ENCODE data around the gene ZFC3H1. TPM values are rescaled to one million over a fixed set of nuclear protein-coding genes. Genes with fewer than 3 reads are reported as not detected.

Gene ZFC3H1
- total and polyA plus RNA-seq, 2 of the 13 experiments (the other 11 are each of a cell fraction or from before 2014, with no cell fraction given) = 17.1 to 38.3 TPM

DNA sequence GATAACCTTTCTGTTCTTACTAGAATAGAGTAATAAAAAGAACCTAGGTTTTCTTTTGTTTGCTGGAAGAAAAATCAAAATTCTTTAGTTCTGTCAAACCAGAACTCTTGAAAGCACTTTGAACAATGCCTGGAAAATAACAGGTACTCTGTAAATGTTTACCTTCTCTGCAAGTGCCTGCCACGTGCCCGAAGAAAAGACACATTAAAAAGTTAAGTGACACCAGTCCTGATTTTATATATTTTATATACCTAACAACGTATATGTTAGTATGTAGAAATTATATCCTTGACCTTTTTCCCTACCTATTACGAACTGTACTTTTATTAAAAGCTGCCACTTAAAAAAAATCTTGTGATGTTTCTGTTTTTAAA is 1.4 kb upstream of the ZFC3H1 start (continued):
- TF ChIP-seq TMF1 (CRISPR knock-in tag; IDR thresholded peaks at IDR 0.05; ENCODE audit: low read depth) (no peak), ZSCAN12 (CRISPR knock-in tag; IDR thresholded peaks at IDR 0.05) (no peak), ZNF260 (CRISPR knock-in tag; IDR thresholded peaks at IDR 0.05; ENCODE audit: borderline replicate concordance, low read depth) (no peak), ASH2L (IDR thresholded peaks at IDR 0.05; ENCODE audit: insufficient read length, low read depth, low read length) (no peak), ZBTB42 (CRISPR knock-in tag; IDR thresholded peaks at IDR 0.05) (no peak), ZNF761 (CRISPR knock-in tag; conservative IDR thresholded peaks at IDR 0.05) (no peak), SAP130 (CRISPR knock-in tag; IDR thresholded peaks at IDR 0.05; ENCODE audit: low read depth) (peak; percentile 80), MED1 (CRISPR knock-in tag; IDR thresholded peaks at IDR 0.05) (no peak), RORA (CRISPR knock-in tag; IDR thresholded peaks at IDR 0.05) (no peak), ZNF136 (CRISPR knock-in tag; IDR thresholded peaks at IDR 0.05; ENCODE audit: low read depth) (no peak), POLR2AphosphoS5 (IDR thresholded peaks at IDR 0.05; ENCODE audit: low read depth, low read length) (no peak), CCAR2 (optimal IDR thresholded peaks at IDR 0.05; ENCODE audit: low read depth, low read length) (no peak)
- TF ChIP-seq, protein P1, sequence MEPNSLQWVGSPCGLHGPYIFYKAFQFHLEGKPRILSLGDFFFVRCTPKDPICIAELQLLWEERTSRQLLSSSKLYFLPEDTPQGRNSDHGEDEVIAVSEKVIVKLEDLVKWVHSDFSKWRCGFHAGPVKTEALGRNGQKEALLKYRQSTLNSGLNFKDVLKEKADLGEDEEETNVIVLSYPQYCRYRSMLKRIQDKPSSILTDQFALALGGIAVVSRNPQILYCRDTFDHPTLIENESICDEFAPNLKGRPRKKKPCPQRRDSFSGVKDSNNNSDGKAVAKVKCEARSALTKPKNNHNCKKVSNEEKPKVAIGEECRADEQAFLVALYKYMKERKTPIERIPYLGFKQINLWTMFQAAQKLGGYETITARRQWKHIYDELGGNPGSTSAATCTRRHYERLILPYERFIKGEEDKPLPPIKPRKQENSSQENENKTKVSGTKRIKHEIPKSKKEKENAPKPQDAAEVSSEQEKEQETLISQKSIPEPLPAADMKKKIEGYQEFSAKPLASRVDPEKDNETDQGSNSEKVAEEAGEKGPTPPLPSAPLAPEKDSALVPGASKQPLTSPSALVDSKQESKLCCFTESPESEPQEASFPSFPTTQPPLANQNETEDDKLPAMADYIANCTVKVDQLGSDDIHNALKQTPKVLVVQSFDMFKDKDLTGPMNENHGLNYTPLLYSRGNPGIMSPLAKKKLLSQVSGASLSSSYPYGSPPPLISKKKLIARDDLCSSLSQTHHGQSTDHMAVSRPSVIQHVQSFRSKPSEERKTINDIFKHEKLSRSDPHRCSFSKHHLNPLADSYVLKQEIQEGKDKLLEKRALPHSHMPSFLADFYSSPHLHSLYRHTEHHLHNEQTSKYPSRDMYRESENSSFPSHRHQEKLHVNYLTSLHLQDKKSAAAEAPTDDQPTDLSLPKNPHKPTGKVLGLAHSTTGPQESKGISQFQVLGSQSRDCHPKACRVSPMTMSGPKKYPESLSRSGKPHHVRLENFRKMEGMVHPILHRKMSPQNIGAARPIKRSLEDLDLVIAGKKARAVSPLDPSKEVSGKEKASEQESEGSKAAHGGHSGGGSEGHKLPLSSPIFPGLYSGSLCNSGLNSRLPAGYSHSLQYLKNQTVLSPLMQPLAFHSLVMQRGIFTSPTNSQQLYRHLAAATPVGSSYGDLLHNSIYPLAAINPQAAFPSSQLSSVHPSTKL (CRISPR knock-in tag; IDR thresholded peaks at IDR 0.05) = 0 out of 2 replicates have a peak, but pooled peaks have one; percentile 38
- TF ChIP-seq, protein P2, sequence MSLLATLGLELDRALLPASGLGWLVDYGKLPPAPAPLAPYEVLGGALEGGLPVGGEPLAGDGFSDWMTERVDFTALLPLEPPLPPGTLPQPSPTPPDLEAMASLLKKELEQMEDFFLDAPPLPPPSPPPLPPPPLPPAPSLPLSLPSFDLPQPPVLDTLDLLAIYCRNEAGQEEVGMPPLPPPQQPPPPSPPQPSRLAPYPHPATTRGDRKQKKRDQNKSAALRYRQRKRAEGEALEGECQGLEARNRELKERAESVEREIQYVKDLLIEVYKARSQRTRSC (CRISPR knock-in tag; IDR thresholded peaks at IDR 0.05; ENCODE audit: low read depth) = no peak
- TF ChIP-seq, protein P3, sequence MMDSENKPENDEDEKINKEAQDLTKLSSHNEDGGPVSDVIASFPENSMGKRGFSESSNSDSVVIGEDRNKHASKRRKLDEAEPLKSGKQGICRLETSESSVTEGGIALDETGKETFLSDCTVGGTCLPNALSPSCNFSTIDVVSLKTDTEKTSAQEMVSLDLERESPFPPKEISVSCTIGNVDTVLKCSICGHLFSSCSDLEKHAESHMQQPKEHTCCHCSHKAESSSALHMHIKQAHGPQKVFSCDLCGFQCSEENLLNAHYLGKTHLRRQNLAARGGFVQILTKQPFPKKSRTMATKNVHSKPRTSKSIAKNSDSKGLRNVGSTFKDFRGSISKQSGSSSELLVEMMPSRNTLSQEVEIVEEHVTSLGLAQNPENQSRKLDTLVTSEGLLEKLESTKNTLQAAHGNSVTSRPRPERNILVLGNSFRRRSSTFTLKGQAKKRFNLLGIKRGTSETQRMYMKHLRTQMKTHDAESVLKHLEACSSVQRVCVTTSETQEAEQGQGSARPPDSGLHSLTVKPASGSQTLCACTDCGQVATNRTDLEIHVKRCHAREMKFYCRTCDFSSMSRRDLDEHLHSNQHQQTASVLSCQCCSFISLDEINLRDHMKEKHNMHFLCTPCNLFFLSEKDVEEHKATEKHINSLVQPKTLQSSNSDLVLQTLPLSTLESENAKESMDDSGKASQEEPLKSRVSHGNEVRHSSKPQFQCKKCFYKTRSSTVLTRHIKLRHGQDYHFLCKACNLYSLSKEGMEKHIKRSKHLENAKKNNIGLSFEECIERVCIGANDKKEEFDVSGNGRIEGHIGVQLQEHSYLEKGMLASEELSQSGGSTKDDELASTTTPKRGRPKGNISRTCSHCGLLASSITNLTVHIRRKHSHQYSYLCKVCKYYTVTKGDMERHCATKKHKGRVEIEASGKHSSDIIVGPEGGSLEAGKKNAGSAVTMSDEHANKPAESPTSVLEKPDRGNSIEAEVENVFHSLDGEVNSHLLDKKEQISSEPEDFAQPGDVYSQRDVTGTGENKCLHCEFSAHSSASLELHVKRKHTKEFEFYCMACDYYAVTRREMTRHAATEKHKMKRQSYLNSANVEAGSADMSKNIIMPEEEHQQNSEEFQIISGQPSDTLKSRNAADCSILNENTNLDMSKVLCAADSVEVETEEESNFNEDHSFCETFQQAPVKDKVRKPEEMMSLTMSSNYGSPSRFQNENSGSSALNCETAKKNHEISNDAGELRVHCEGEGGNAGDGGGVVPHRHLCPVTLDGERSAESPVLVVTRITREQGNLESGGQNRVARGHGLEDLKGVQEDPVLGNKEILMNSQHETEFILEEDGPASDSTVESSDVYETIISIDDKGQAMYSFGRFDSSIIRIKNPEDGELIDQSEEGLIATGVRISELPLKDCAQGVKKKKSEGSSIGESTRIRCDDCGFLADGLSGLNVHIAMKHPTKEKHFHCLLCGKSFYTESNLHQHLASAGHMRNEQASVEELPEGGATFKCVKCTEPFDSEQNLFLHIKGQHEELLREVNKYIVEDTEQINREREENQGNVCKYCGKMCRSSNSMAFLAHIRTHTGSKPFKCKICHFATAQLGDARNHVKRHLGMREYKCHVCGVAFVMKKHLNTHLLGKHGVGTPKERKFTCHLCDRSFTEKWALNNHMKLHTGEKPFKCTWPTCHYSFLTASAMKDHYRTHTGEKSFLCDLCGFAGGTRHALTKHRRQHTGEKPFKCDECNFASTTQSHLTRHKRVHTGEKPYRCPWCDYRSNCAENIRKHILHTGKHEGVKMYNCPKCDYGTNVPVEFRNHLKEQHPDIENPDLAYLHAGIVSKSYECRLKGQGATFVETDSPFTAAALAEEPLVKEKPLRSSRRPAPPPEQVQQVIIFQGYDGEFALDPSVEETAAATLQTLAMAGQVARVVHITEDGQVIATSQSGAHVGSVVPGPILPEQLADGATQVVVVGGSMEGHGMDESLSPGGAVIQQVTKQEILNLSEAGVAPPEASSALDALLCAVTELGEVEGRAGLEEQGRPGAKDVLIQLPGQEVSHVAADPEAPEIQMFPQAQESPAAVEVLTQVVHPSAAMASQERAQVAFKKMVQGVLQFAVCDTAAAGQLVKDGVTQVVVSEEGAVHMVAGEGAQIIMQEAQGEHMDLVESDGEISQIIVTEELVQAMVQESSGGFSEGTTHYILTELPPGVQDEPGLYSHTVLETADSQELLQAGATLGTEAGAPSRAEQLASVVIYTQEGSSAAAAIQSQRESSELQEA (CRISPR knock-in tag; IDR thresholded peaks at IDR 0.05; ENCODE audit: not compliant biosample characterization) = no peak
- TF ChIP-seq, protein P4, sequence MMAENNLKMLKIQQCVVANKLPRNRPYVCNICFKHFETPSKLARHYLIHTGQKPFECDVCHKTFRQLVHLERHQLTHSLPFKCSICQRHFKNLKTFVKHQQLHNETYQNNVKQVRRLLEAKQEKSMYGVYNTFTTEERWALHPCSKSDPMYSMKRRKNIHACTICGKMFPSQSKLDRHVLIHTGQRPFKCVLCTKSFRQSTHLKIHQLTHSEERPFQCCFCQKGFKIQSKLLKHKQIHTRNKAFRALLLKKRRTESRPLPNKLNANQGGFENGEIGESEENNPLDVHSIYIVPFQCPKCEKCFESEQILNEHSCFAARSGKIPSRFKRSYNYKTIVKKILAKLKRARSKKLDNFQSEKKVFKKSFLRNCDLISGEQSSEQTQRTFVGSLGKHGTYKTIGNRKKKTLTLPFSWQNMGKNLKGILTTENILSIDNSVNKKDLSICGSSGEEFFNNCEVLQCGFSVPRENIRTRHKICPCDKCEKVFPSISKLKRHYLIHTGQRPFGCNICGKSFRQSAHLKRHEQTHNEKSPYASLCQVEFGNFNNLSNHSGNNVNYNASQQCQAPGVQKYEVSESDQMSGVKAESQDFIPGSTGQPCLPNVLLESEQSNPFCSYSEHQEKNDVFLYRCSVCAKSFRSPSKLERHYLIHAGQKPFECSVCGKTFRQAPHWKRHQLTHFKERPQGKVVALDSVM (CRISPR knock-in tag; IDR thresholded peaks at IDR 0.05) = no peak

Measured in HepG2 (cell line).